ENCODE data around the gene MON1B.
"Not testable (repeated sequence)": the region's sequence is repeated elsewhere in the genome, so short reads cannot be mapped to it uniquely, and the experiment has no call there.

Gene MON1B

DNA sequence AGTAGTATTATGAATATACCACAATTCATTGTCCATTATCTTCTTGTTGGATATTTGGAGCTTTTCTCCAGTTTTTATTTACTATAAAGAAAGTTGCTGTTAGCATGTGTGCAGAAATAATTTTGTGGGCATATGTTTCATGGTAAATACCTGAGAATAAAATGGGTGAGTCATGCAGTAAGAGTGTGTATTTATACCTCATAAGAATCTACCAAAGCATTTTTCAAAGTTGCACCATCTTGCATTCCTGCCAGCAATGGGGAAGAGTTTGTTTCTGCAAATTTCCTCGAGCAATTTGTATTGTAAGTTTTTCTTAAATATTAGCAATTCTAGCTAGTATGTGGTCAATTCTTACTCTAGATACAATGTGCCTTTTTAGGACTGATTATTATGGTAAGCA is 7.9 kb upstream of the MON1B start:
- no peak for DNase-seq (ENCODE audit: low read depth)
- TF ChIP-seq, protein P1, sequence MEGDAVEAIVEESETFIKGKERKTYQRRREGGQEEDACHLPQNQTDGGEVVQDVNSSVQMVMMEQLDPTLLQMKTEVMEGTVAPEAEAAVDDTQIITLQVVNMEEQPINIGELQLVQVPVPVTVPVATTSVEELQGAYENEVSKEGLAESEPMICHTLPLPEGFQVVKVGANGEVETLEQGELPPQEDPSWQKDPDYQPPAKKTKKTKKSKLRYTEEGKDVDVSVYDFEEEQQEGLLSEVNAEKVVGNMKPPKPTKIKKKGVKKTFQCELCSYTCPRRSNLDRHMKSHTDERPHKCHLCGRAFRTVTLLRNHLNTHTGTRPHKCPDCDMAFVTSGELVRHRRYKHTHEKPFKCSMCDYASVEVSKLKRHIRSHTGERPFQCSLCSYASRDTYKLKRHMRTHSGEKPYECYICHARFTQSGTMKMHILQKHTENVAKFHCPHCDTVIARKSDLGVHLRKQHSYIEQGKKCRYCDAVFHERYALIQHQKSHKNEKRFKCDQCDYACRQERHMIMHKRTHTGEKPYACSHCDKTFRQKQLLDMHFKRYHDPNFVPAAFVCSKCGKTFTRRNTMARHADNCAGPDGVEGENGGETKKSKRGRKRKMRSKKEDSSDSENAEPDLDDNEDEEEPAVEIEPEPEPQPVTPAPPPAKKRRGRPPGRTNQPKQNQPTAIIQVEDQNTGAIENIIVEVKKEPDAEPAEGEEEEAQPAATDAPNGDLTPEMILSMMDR (IDR thresholded peaks at IDR 0.05; ENCODE audit: insufficient read depth, low read depth, low read length, missing control alignments) = no peak
- no peak overlapping the region for H3K4me3 ChIP-seq (ENCODE audit: low read depth, low read length)

DNA sequence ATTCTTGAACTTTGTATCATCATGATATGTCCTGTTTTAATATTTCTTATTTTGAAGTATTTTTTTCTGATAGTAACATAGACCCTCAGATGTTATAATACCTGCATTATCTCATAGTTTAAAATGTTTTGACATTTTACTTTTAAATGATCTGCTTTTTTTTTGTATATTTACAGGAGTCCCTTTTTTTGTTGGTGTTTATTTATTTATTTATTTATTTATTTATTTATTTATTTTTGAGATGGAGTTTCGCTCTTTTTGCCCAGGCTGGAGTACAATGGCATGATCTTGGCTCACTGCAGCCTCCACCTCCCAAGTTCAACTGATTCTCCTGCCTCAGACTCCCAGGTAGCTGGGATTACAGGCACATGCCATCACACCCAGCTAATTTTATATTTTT is 4.7 kb upstream of the MON1B start:
- DNase-seq (ENCODE audit: low read depth) = not testable (repeated sequence)

DNA sequence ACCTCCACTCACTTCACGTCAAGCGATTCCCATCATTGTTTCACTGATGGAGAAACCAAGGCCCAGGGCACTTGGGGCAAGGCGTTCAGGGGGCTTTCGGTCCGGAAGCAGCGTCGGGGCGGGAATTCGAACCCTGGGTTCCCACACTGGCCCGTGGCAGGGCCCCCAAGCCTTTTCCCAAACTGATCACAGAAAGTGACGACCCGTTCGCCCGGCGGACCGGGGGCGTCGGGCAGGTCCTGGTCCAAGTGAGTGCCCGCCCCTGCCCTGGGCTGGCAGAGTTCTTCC is 856 bp upstream of the MON1B start:
- H3K4me3 ChIP-seq (ENCODE audit: low read depth, low read length) = peak overlapping the region; percentile 74
- DNase-seq (ENCODE audit: low read depth) = no peak
- TF ChIP-seq, protein P1 (IDR thresholded peaks at IDR 0.05; ENCODE audit: insufficient read depth, low read depth, low read length, missing control alignments) = no peak

More for the DNA sequence above, 4.7 kb upstream of the MON1B start:
- not testable (repeated sequence) for H3K4me3 ChIP-seq (ENCODE audit: low read depth, low read length)

DNA sequence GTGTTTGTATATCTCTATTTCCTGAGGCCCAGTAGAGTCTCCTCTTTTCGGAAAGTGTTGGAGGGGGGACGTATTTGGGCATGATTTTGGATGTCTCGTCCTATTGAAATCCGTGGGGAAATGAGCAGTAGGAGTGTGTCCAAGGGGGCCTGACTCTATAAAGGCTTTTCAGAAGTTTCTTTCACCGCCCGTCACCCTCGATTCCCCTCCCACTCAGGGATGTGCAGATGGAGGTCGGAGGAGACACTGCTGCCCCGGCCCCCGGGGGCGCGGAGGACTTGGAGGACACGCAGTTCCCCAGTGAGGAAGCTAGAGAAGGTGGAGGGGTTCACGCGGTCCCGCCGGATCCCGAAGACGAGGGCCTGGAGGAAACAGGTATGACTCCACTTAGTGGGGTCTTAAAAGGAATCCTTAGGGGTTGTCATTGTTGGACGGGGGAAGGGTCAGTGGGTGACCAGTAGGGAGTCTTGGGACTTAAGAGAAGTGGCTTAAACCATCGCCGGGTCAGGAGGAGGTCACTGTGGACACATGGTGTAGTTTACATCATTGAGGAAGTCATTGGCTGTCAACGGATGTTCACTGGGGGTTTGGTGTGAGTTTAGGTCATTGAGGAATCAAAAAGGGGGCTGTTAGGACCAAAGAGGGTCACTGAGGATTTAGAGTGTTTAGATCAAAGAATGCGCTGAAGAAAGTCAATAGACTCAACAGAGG is 424 bp downstream of the MON1B start:
- DNase-seq (ENCODE audit: low read depth) = peak; percentile 68
- peak overlapping the region; percentile 76 for H3K4me3 ChIP-seq (ENCODE audit: low read depth, low read length)
- TF ChIP-seq, protein P1 (IDR thresholded peaks at IDR 0.05; ENCODE audit: insufficient read depth, low read depth, low read length, missing control alignments) = no peak

DNA sequence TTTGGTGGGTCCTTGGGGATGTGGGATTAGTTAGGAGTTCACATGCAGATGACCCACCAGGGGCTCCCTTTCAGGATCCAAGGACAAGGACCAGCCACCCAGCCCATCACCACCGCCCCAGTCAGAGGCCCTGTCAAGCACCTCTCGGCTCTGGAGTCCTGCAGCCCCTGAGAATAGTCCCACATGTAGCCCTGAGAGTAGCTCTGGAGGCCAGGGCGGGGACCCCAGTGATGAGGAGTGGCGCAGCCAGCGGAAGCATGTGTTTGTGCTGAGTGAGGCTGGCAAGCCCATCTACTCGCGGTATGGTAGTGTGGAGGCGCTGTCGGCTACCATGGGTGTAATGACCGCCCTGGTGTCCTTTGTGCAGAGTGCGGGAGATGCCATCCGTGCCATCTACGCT is 2.4 kb downstream of the MON1B start:
- H3K4me3 ChIP-seq (ENCODE audit: low read depth, low read length) = no peak overlapping the region
- DNase-seq (ENCODE audit: low read depth) = no peak
- TF ChIP-seq, protein P1 (IDR thresholded peaks at IDR 0.05; ENCODE audit: insufficient read depth, low read depth, low read length, missing control alignments) = no peak

DNA sequence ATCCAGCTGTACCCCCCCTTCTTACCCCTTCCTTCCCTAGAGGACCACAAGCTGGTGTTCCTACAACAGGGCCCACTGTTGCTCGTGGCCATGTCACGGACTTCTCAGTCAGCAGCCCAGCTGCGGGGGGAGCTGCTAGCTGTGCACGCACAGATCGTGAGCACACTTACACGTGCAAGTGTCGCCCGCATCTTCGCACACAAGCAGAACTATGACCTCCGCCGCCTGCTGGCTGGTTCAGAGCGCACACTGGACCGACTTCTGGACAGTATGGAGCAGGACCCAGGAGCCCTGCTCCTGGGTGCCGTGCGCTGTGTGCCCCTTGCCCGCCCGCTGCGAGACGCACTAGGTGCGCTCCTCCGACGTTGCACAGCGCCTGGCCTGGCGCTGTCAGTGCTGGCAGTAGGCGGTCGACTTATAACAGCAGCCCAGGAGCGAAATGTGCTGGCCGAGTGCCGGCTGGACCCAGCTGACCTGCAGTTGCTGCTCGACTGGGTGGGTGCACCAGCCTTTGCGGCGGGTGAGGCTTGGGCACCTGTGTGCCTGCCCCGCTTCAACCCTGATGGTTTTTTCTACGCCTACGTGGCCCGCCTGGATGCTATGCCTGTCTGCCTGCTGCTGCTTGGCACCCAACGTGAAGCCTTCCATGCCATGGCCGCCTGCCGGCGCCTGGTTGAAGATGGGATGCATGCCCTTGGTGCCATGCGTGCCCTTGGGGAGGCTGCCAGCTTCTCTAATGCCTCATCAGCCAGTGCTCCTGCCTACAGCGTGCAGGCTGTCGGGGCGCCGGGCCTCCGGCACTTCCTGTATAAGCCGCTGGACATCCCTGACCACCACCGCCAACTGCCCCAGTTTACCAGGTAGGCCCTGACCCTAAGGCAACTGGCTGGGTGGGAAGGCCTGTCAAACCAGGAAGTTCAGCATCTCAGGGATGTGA is 3.6 kb downstream of the MON1B start:
- H3K4me3 ChIP-seq (ENCODE audit: low read depth, low read length) = no peak overlapping the region
- no peak for DNase-seq (ENCODE audit: low read depth)
- TF ChIP-seq, protein P1 (IDR thresholded peaks at IDR 0.05; ENCODE audit: insufficient read depth, low read depth, low read length, missing control alignments) = no peak

DNA sequence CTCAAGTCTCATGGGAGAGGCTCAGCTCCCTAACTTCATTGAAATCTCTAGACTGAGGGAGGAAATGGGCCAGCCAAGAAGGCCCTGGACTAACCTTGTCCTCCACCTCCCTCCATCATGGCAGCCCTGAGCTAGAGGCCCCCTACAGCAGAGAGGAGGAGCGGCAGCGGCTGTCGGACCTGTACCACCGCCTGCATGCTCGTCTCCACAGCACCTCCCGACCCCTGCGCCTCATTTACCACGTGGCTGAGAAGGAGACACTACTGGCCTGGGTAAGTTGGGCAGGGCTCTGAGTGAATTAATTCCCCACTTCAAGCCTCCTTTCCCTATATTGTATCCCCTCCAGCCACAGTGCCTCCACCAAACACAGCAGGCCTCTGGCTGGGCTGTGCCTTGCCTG is 4.4 kb downstream of the MON1B start:
- no peak overlapping the region for H3K4me3 ChIP-seq (ENCODE audit: low read depth, low read length)
- no peak for DNase-seq (ENCODE audit: low read depth)
- TF ChIP-seq, protein P1 (IDR thresholded peaks at IDR 0.05; ENCODE audit: insufficient read depth, low read depth, low read length, missing control alignments) = no peak

Data from GM12865 (cell line).